Measurements from ENCODE around the gene SSB.

GRCh38 chr2:169798718-169799592, at the start of gene SSB:
- TF ChIP-seq CTCF (conservative IDR thresholded peaks at IDR 0.05; ENCODE audit: low read depth, low read length) (no peak), EZH2 (IDR thresholded peaks at IDR 0.05; ENCODE audit: low read length, unreplicated experiment) (no peak)

All from PC-3 (cell line).